ENCODE measurements around the gene TBRG4.

The TBRG4 gene

GRCh38 chr7:45070254-45070642 lies 41.2 kb downstream of the TBRG4 start:
- no peak for TF ChIP-seq ZFX (IDR thresholded peaks at IDR 0.05)
- TF ChIP-seq, protein P1, sequence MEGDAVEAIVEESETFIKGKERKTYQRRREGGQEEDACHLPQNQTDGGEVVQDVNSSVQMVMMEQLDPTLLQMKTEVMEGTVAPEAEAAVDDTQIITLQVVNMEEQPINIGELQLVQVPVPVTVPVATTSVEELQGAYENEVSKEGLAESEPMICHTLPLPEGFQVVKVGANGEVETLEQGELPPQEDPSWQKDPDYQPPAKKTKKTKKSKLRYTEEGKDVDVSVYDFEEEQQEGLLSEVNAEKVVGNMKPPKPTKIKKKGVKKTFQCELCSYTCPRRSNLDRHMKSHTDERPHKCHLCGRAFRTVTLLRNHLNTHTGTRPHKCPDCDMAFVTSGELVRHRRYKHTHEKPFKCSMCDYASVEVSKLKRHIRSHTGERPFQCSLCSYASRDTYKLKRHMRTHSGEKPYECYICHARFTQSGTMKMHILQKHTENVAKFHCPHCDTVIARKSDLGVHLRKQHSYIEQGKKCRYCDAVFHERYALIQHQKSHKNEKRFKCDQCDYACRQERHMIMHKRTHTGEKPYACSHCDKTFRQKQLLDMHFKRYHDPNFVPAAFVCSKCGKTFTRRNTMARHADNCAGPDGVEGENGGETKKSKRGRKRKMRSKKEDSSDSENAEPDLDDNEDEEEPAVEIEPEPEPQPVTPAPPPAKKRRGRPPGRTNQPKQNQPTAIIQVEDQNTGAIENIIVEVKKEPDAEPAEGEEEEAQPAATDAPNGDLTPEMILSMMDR (conservative IDR thresholded peaks at IDR 0.05) = no peak
- no peak overlapping the region for H3K27ac ChIP-seq

DNA sequence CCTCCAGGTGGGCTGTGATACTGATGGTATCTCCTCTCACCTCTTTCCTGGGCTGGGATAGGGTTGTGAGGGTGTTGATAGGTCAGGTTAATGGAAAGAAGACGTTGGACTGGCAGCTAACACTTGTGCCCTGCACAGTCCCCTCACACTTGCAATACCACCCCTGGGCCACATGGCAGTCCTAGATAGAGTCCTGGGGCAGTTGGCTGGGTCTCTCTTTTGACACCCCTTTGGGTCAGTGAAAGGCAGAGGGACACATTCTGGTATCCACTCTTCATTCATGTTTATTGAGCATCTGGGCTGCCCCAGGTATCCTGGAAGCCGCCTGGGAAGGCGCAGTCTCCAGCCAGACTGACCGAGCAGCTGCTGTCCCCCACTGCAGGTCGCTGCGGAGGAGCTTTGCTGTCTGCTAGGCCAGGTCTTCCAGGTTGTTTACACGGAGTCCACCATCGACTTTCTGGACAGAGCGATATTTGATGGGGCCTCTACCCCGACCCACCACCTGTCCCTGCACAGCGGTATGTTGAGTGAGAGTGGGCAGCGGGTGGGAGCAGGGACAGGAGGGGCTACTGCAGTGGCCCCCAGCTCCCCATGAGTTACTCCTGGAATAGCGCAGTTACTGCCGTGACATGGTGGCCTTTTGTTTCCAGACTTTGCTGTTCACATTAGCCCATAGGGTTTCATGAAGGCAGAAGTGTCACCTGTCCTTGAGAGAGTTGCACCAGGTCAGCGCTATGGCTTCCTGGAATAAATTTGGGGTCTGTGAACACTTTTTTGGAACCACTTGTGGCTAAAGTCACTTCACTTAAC lies 41.8 kb downstream of the TBRG4 start:
- H3K27ac ChIP-seq = no peak overlapping the region
- TF ChIP-seq, protein P1 (conservative IDR thresholded peaks at IDR 0.05) = no peak
- TF ChIP-seq ZFX (IDR thresholded peaks at IDR 0.05) = no peak

DNA sequence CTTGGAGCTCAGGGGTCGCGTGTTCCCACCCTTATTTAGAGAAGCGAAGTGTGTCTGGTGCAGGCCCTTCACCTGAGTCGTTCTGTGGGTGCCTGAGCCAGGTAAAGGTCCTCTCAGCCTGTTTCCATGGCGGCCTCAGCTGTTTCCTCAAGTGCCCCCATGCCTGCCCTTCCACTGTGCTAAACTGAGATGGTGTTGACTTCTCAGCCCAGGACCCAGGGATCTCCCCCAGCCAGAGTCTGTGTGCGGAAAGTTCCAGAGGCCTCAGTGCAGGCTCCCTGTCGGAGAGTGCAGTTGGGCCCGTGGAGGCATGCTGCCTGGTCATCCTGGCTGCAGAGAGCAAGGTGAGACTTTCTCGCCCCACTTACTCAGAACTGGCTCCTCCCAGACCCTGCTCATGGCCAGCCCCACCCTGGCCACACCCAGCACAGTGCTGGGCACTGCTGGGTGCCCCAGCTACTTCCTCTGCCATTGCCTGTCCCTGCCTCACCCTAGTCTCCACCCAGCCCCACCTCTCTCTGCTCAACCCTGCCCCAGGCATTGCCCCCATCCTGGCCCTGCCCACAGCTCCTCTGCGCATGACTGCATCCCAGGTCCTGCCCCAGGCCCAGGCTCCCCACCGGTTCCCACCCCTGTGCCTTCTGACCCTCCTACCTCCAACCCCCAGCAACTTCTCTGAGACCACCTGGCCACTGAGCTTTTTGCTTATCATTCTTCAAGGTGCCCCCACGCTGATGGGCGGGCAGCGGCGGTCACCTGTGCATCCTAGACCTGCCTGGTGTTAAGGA lies 43.1 kb downstream of the TBRG4 start:
- TF ChIP-seq ZFX (IDR thresholded peaks at IDR 0.05) = no peak
- TF ChIP-seq, protein P1 (conservative IDR thresholded peaks at IDR 0.05) = no peak
- H3K27ac ChIP-seq = no peak overlapping the region

DNA sequence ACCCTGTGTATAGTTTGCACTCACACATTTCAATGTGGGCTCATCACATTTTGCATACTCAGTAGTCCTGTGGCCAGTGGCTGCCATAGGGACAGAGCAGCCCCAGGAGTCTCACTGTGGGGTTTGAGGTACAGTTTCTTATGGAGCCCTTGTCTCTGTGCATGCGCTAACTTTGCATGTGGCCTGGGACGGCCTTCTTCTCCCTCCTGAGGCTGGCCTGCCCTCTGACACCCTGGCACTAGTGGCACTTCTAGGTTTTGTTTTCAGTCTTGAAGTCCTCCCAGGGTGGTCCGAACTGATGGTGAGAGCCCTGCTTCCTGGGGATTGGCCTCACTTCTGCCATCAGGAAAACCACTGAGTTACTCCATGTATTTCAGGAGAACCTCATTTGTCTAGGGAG lies 43.9 kb downstream of the TBRG4 start:
- H3K27ac ChIP-seq = no peak overlapping the region
- TF ChIP-seq, protein P1 (conservative IDR thresholded peaks at IDR 0.05) = no peak
- no peak for TF ChIP-seq ZFX (IDR thresholded peaks at IDR 0.05)

DNA sequence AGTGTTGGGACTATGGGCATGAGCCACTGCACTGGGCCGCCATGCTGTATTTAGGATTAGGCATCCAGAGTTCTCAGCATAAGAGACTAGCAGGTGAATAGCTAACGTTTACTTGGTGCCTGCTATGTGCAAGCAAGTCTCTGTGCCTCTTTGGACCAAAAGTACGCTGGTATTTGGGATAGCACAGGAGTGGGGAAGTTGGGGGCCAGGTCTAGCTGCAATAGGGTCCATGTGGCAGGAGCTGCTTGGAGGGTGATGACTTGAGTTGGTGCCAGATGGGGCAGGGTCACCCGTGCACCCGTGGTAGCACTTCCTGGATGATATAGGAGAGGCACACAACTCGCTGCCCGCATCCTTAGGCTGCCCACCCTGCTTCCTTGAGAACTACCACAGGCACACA lies 45.1 kb downstream of the TBRG4 start:
- no peak overlapping the region for H3K27ac ChIP-seq
- TF ChIP-seq, protein P1 (conservative IDR thresholded peaks at IDR 0.05) = no peak
- no peak for TF ChIP-seq ZFX (IDR thresholded peaks at IDR 0.05)

- TF ChIP-seq ZFX (IDR thresholded peaks at IDR 0.05) = no peak
- TF ChIP-seq, protein P1 (conservative IDR thresholded peaks at IDR 0.05) = no peak
- no peak overlapping the region for H3K27ac ChIP-seq
Observed at GRCh38 chr7:45065031-45065995, 46.2 kb downstream of the TBRG4 start.
